ENCODE measurements around the gene DNAH3. TPM values are rescaled to one million over a fixed set of nuclear protein-coding genes. Genes with fewer than 3 reads are reported as not detected.

DNAH3 gene
- total RNA-seq, 1 experiment from 2014 or later: 0.15 TPM

- Histone ChIP-seq H3K4me3 (replicated peaks in 1 of 2; ENCODE audit: low read depth in 1 of 2, low read length in 2 of 2) (no peak overlapping the region), H3K27me3 (ENCODE audit: insufficient read depth, low read length) (no peaks in the 10 kb centered on the region), H2AFZ (ENCODE audit: low read depth, low read length, poor library complexity, severe bottlenecking) (no peak overlapping the region), H3K9me2 (ENCODE audit: insufficient read depth) (no peaks in the 10 kb centered on the region), H3K36me3 (ENCODE audit: control insufficient read depth in 1 of 2, insufficient read depth in 2 of 2, low read length in 2 of 2) (no peaks in the 10 kb centered on the region), H4K20me1 (ENCODE audit: insufficient read depth) (no peaks in the 10 kb centered on the region), H3K27ac (ENCODE audit: low read depth, low read length) (no peak overlapping the region), H3K4me2 (ENCODE audit: low read length) (no peak overlapping the region), H3K79me2 (ENCODE audit: insufficient read depth, low read length) (no peaks in the 10 kb centered on the region), H3K9ac (ENCODE audit: low read length) (no peak overlapping the region), H3K4me1 (ENCODE audit: control insufficient read depth in 1 of 2, insufficient read depth in 2 of 2, low read length in 2 of 2) (peaks cover 3 to 18% of the 10 kb centered on the region in 2 experiments; a peak in 3 of 4 replicates), H3K9me3 (ENCODE audit: control insufficient read depth in 1 of 2, insufficient read depth in 1 of 2, low read depth in 1 of 2, low read length in 2 of 2) (no peaks in the 10 kb centered on the region)
- TF ChIP-seq EGR1 (IDR thresholded peaks at IDR 0.05; ENCODE audit: low read depth) (no peak), YY1 (IDR thresholded peaks at IDR 0.05; ENCODE audit: extremely low read depth, insufficient replicate concordance, low read depth, low read length) (no peak), JUND (IDR thresholded peaks at IDR 0.05) (no peak), ELF1 (IDR thresholded peaks at IDR 0.05; ENCODE audit: borderline replicate concordance, low read depth) (no peak), POLR2AphosphoS5 (IDR thresholded peaks at IDR 0.05; ENCODE audit: low read depth, low read length) (no peak), RAD21 (IDR thresholded peaks at IDR 0.05; ENCODE audit: low read depth) (no peak), EZH2 (IDR thresholded peaks at IDR 0.05) (no peak), ATF3 (IDR thresholded peaks at IDR 0.05) (no peak), EZH2phosphoT487 (IDR thresholded peaks at IDR 0.05; ENCODE audit: borderline replicate concordance) (no peak), SIN3A (IDR thresholded peaks at IDR 0.05; ENCODE audit: low read depth) (no peak), FOSL1 (IDR thresholded peaks at IDR 0.05; ENCODE audit: low read depth) (no peak), SRF (IDR thresholded peaks at IDR 0.05; ENCODE audit: low read depth) (no peak), POLR2A (IDR thresholded peaks at IDR 0.05; ENCODE audit: borderline replicate concordance, extremely low read depth, insufficient read depth, insufficient read length) (no peak), CBX3 (IDR thresholded peaks at IDR 0.05; ENCODE audit: low read depth) (no peak), TCF7L2 (IDR thresholded peaks at IDR 0.05; ENCODE audit: borderline replicate concordance, extremely low read depth, insufficient read depth, insufficient read length) (no peak)
- TF ChIP-seq, protein P1, sequence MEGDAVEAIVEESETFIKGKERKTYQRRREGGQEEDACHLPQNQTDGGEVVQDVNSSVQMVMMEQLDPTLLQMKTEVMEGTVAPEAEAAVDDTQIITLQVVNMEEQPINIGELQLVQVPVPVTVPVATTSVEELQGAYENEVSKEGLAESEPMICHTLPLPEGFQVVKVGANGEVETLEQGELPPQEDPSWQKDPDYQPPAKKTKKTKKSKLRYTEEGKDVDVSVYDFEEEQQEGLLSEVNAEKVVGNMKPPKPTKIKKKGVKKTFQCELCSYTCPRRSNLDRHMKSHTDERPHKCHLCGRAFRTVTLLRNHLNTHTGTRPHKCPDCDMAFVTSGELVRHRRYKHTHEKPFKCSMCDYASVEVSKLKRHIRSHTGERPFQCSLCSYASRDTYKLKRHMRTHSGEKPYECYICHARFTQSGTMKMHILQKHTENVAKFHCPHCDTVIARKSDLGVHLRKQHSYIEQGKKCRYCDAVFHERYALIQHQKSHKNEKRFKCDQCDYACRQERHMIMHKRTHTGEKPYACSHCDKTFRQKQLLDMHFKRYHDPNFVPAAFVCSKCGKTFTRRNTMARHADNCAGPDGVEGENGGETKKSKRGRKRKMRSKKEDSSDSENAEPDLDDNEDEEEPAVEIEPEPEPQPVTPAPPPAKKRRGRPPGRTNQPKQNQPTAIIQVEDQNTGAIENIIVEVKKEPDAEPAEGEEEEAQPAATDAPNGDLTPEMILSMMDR (IDR thresholded peaks at IDR 0.05 in 2 of 3, conservative IDR thresholded peaks at IDR 0.05 in 1 of 3; ENCODE audit: borderline replicate concordance in 1 of 3, insufficient read depth in 1 of 3, low read depth in 2 of 3, low read length in 2 of 3): no peak
- TF ChIP-seq, protein P2, sequence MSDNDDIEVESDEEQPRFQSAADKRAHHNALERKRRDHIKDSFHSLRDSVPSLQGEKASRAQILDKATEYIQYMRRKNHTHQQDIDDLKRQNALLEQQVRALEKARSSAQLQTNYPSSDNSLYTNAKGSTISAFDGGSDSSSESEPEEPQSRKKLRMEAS (IDR thresholded peaks at IDR 0.05): no peak
- TF ChIP-seq, protein P3, sequence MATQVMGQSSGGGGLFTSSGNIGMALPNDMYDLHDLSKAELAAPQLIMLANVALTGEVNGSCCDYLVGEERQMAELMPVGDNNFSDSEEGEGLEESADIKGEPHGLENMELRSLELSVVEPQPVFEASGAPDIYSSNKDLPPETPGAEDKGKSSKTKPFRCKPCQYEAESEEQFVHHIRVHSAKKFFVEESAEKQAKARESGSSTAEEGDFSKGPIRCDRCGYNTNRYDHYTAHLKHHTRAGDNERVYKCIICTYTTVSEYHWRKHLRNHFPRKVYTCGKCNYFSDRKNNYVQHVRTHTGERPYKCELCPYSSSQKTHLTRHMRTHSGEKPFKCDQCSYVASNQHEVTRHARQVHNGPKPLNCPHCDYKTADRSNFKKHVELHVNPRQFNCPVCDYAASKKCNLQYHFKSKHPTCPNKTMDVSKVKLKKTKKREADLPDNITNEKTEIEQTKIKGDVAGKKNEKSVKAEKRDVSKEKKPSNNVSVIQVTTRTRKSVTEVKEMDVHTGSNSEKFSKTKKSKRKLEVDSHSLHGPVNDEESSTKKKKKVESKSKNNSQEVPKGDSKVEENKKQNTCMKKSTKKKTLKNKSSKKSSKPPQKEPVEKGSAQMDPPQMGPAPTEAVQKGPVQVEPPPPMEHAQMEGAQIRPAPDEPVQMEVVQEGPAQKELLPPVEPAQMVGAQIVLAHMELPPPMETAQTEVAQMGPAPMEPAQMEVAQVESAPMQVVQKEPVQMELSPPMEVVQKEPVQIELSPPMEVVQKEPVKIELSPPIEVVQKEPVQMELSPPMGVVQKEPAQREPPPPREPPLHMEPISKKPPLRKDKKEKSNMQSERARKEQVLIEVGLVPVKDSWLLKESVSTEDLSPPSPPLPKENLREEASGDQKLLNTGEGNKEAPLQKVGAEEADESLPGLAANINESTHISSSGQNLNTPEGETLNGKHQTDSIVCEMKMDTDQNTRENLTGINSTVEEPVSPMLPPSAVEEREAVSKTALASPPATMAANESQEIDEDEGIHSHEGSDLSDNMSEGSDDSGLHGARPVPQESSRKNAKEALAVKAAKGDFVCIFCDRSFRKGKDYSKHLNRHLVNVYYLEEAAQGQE (IDR thresholded peaks at IDR 0.05; ENCODE audit: low read depth): no peak
- TF ChIP-seq, protein P4, sequence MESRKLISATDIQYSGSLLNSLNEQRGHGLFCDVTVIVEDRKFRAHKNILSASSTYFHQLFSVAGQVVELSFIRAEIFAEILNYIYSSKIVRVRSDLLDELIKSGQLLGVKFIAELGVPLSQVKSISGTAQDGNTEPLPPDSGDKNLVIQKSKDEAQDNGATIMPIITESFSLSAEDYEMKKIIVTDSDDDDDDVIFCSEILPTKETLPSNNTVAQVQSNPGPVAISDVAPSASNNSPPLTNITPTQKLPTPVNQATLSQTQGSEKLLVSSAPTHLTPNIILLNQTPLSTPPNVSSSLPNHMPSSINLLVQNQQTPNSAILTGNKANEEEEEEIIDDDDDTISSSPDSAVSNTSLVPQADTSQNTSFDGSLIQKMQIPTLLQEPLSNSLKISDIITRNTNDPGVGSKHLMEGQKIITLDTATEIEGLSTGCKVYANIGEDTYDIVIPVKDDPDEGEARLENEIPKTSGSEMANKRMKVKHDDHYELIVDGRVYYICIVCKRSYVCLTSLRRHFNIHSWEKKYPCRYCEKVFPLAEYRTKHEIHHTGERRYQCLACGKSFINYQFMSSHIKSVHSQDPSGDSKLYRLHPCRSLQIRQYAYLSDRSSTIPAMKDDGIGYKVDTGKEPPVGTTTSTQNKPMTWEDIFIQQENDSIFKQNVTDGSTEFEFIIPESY (IDR thresholded peaks at IDR 0.05; ENCODE audit: extremely low read depth, insufficient replicate concordance, low read length): no peak
- no peak for DNase-seq (ENCODE audit: low read depth, low spot score)
- intact Hi-C loops (cut with micrococcal nuclease): no loop called here
- CTCF ChIA-PET: no interaction called here
- POLR2A ChIA-PET: no interaction called here
- no peak for ATAC-seq
- RAD21 ChIA-PET (ENCODE audit: low non-redundant PET in 1 of 2, low total read pairs in 2 of 2, uncharacterized antibody in 2 of 2, unreplicated experiment in 2 of 2): no interaction called here
- no TSS peak for BruUV-seq (replicated peaks)
Observed at GRCh38 chr16:20940871-20941635, 209.6 kb downstream of the DNAH3 start.
